ENCODE data around the gene ENPP1.
A peak's percentile ranks its signal among the peaks of the same experiment; 100 is the strongest.

Gene ENPP1

DNA sequence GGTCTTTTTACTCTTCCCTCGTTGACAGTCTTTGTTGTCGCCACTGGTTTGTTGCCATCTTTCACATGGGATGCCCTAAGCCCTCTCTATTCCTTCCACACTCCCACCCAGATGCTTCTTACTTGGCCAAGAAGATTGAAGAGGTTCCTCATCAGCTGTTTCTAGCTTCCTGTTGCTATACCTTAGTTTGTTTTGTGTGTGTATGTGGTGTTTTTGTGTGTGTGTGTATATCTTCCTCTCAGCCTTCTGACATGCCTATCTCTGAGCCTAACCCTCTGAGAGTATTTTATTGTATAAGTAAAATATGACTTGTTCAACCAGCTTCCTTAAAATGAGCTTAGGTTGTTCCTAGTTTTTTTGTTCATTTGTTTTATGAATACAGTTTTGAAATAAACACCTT lies 35.9 kb downstream of the ENPP1 start:
- no peaks in the 10 kb centered on the region for H3K9me3 ChIP-seq (ENCODE audit: control insufficient read depth, insufficient read depth, low read depth, low read length)
- H3K36me3 ChIP-seq (ENCODE audit: control insufficient read depth in 2 of 2, insufficient read depth in 1 of 2, low read length in 2 of 2): no peaks in the 10 kb centered on the region
- no peak overlapping the region for H3K4me3 ChIP-seq (ENCODE audit: low read depth, low read length)
- ChIA-PET CTCF (interaction anchor here (1.2 kb wide), 1 partner anchor 71 kb away, joined by 3 read pairs; no protein-coding TSS in a partner anchor), POLR2A (no interaction called here)
- H3K4me1 ChIP-seq (ENCODE audit: control insufficient read depth, insufficient read depth, low read length): no peaks in the 10 kb centered on the region
- TF ChIP-seq GFI1B (tag by site-specific recombination; IDR thresholded peaks at IDR 0.05) (no peak), GLIS2 (tag by site-specific recombination; IDR thresholded peaks at IDR 0.05) (no peak), ZNF214 (tag by site-specific recombination; IDR thresholded peaks at IDR 0.05; ENCODE audit: borderline replicate concordance) (no peak), ZNF548 (tag by site-specific recombination; IDR thresholded peaks at IDR 0.05) (no peak), ZFP37 (tag by site-specific recombination; IDR thresholded peaks at IDR 0.05) (no peak), ZNF350 (tag by site-specific recombination; IDR thresholded peaks at IDR 0.05) (no peak), SALL2 (tag by site-specific recombination; IDR thresholded peaks at IDR 0.05; ENCODE audit: borderline replicate concordance) (no peak), KLF7 (tag by site-specific recombination; IDR thresholded peaks at IDR 0.05; ENCODE audit: borderline replicate concordance) (no peak), ZNF175 (tag by site-specific recombination; IDR thresholded peaks at IDR 0.05) (no peak), ZNF2 (tag by site-specific recombination; IDR thresholded peaks at IDR 0.05) (no peak)
- TF ChIP-seq, protein P1, sequence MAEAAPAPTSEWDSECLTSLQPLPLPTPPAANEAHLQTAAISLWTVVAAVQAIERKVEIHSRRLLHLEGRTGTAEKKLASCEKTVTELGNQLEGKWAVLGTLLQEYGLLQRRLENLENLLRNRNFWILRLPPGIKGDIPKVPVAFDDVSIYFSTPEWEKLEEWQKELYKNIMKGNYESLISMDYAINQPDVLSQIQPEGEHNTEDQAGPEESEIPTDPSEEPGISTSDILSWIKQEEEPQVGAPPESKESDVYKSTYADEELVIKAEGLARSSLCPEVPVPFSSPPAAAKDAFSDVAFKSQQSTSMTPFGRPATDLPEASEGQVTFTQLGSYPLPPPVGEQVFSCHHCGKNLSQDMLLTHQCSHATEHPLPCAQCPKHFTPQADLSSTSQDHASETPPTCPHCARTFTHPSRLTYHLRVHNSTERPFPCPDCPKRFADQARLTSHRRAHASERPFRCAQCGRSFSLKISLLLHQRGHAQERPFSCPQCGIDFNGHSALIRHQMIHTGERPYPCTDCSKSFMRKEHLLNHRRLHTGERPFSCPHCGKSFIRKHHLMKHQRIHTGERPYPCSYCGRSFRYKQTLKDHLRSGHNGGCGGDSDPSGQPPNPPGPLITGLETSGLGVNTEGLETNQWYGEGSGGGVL (tag by site-specific recombination; IDR thresholded peaks at IDR 0.05): no peak
- TF ChIP-seq, protein P2, sequence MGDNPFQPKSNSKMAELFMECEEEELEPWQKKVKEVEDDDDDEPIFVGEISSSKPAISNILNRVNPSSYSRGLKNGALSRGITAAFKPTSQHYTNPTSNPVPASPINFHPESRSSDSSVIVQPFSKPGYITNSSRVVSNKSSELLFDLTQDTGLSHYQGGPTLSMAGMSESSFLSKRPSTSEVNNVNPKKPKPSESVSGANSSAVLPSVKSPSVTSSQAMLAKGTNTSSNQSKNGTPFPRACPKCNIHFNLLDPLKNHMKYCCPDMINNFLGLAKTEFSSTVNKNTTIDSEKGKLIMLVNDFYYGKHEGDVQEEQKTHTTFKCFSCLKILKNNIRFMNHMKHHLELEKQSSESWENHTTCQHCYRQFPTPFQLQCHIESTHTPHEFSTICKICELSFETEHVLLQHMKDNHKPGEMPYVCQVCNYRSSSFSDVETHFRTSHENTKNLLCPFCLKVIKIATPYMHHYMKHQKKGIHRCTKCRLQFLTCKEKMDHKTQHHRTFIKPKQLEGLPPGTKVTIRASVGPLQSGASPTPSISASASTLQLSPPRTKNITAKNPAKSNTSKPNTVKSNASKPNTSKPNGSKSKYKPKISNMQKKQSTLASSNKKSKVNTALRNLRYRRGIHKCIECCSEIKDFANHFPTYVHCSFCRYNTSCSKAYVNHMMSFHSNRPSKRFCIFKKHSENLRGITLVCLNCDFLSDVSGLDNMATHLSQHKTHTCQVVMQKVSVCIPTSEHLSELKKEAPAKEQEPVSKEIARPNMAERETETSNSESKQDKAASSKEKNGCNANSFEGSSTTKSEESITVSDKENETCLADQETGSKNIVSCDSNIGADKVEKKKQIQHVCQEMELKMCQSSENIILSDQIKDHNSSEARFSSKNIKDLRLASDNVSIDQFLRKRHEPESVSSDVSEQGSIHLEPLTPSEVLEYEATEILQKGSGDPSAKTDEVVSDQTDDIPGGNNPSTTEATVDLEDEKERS (tag by site-specific recombination; IDR thresholded peaks at IDR 0.05): no peak
- TF ChIP-seq, protein P3, sequence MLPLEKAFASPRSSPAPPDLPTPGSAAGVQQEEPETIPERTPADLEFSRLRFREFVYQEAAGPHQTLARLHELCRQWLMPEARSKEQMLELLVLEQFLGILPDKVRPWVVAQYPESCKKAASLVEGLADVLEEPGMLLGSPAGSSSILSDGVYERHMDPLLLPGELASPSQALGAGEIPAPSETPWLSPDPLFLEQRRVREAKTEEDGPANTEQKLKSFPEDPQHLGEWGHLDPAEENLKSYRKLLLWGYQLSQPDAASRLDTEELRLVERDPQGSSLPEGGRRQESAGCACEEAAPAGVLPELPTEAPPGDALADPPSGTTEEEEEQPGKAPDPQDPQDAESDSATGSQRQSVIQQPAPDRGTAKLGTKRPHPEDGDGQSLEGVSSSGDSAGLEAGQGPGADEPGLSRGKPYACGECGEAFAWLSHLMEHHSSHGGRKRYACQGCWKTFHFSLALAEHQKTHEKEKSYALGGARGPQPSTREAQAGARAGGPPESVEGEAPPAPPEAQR (tag by site-specific recombination; IDR thresholded peaks at IDR 0.05): no peak
- no peak overlapping the region for H3K27ac ChIP-seq (ENCODE audit: extremely low read depth, low read depth, low read length)

DNA sequence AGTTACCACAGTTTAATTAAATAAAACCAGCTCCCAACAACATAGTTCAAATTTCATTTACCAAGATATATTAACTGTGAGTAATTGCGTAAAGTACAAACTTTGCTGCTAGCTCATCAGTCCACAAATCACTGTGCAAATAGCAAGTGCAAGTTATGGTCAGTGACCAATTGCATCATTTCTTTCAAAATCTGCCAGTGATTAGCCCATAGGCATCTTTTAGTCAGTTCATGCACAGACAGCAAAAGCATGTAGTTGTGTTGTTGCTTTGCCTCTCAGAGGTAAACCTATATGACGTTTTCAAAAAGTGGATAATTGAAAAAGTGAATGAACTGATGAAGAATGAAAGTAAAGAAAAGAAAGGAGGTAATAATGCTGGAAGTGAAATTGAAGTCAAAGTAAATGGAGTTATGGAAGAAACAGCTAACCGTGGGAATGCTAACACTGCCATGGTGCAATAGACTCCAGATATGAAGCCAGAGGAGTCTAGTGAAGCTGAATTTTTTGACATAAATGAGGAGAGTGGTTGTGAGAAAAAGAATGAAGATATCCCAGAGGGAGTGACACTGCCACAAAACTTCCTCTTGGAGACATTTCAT lies 36.5 kb downstream of the ENPP1 start:
- Histone ChIP-seq H3K36me3 (ENCODE audit: control insufficient read depth in 2 of 2, insufficient read depth in 1 of 2, low read length in 2 of 2) (no peaks in the 10 kb centered on the region), H3K9me3 (ENCODE audit: control insufficient read depth, insufficient read depth, low read depth, low read length) (no peaks in the 10 kb centered on the region), H3K4me1 (ENCODE audit: control insufficient read depth, insufficient read depth, low read length) (no peaks in the 10 kb centered on the region), H3K27ac (ENCODE audit: extremely low read depth, low read depth, low read length) (no peak overlapping the region), H3K4me3 (ENCODE audit: low read depth, low read length) (no peak overlapping the region)
- CTCF ChIA-PET: interaction anchor here (0.6 to 1.2 kb wide), 2 partner anchors 15 to 71 kb away, joined by 3 to 4 read pairs; no protein-coding TSS in a partner anchor
- no peak for TF ChIP-seq ZNF366 (tag by site-specific recombination; conservative IDR thresholded peaks at IDR 0.05)
- TF ChIP-seq ZNF184 (tag by site-specific recombination; IDR thresholded peaks at IDR 0.05): no peak
- TF ChIP-seq, protein P4, sequence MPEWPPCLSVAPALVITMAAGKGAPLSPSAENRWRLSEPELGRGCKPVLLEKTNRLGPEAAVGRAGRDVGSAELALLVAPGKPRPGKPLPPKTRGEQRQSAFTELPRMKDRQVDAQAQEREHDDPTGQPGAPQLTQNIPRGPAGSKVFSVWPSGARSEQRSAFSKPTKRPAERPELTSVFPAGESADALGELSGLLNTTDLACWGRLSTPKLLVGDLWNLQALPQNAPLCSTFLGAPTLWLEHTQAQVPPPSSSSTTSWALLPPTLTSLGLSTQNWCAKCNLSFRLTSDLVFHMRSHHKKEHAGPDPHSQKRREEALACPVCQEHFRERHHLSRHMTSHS (tag by site-specific recombination; IDR thresholded peaks at IDR 0.05): no peak
- no peak for TF ChIP-seq YY2 (tag by site-specific recombination; IDR thresholded peaks at IDR 0.05)
- no peak for TF ChIP-seq ZNF843 (tag by site-specific recombination; IDR thresholded peaks at IDR 0.05)
- TF ChIP-seq PRDM1 (tag by site-specific recombination; IDR thresholded peaks at IDR 0.05): peak; percentile 90
- no peak for TF ChIP-seq MZF1 (tag by site-specific recombination; IDR thresholded peaks at IDR 0.05; ENCODE audit: borderline replicate concordance)
- POLR2A ChIA-PET: no interaction called here

Data from HEK293 (cell line).